RWPE2 (cell line): ENCODE results near the gene PTPRD.

Experiments used
- ATAC-seq: fragments of 200-7000 bp; cut with Tn5 transposase; 3 replicates; pipeline ENCODE4 v1.9.1; 2021; ENCODE audit warnings: low read depth
- DNase-seq: peaks from one replicate; pipeline ENCODE4 v3.0.0-alpha.2; 2020; ENCODE audit warnings: low spot score
- H3K27ac ChIP-seq: fragments of 450-650 bp; 2 replicates; pipeline ENCODE4 v1.5.1; 2017; ENCODE audit warnings: mild to moderate bottlenecking; ENCODE audit not compliant: poor library complexity, severe bottlenecking
- H3K27me3 ChIP-seq: fragments of 250-450 bp; sonication (Bioruptor Pico); 2 replicates; pipeline ENCODE4 v1.5.1; 2021; ENCODE audit warnings: mild to moderate bottlenecking, moderate library complexity; ENCODE audit not compliant: insufficient read depth, poor library complexity, severe bottlenecking
- H3K36me3 ChIP-seq: fragments of 250-450 bp; sonication (Bioruptor Pico); 2 replicates; pipeline ENCODE4 v1.5.1; 2020; ENCODE audit warnings: low read depth, mild to moderate bottlenecking, moderate library complexity
- H3K4me1 ChIP-seq: fragments of 250-450 bp; sonication (Bioruptor Pico); 2 replicates; pipeline ENCODE4 v1.5.1; 2021; ENCODE audit warnings: mild to moderate bottlenecking, moderate library complexity; ENCODE audit not compliant: insufficient read depth, poor library complexity, severe bottlenecking
- H3K4me3 ChIP-seq: fragments of 250-450 bp; sonication (Bioruptor Pico); 2 replicates; pipeline ENCODE4 v1.5.1; 2021; ENCODE audit warnings: mild to moderate bottlenecking, moderate library complexity; ENCODE audit not compliant: severe bottlenecking
- H3K9me3 ChIP-seq: fragments of 250-450 bp; sonication (Bioruptor Pico); 2 replicates; pipeline ENCODE4 v1.5.1; 2021; ENCODE audit warnings: mild to moderate bottlenecking, moderate library complexity; ENCODE audit not compliant: severe bottlenecking
- CTCF ChIP-seq: fragments of 450-650 bp; IDR thresholded peaks from one replicate; pipeline ENCODE4 v1.5.1; 2017; ENCODE audit warnings: mild to moderate bottlenecking, moderate library complexity; ENCODE audit not compliant: poor library complexity, severe bottlenecking

PTPRD gene

GRCh38 chr9:9919174-9919775, 693.5 kb downstream of the PTPRD start:
- H3K27ac ChIP-seq: no peak overlapping the region
- TF ChIP-seq CTCF: no peak
- DNase-seq (no peak), ATAC-seq (no peak)
- no peaks in the 10 kb centered on the region for H3K4me1 ChIP-seq
- no peaks in the 10 kb centered on the region for H3K9me3 ChIP-seq
- H3K27me3 ChIP-seq: peaks cover 4% of the 10 kb centered on the region
- no peak overlapping the region for H3K4me3 ChIP-seq
- H3K36me3 ChIP-seq: no peaks in the 10 kb centered on the region

DNA sequence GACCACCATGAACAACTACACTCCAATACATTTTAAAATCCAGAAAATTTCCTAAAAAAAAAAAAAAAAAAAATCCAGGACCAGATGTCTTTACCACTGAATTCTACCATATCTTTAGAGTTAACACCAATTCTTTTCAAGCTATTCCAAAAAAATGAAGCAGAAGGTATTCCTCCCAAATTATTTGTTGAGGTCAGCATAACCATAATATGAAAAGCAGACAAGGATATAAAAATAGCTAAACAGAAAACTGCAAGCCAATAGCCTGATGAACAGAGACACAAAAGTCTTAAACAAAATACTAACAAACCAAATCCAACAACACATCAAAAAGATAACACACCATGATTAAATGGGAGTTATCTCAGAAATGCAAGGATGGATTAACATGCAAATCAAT, 695.4 kb downstream of the PTPRD start:
- TF ChIP-seq CTCF: no peak
- ATAC-seq (no peak), DNase-seq (no peak)
- H3K4me1 ChIP-seq: no peaks in the 10 kb centered on the region
- no peaks in the 10 kb centered on the region for H3K36me3 ChIP-seq
- H3K9me3 ChIP-seq: no peaks in the 10 kb centered on the region
- H3K27ac ChIP-seq: no peak overlapping the region
- no peak overlapping the region for H3K4me3 ChIP-seq
- peaks cover 4% of the 10 kb centered on the region for H3K27me3 ChIP-seq

DNA sequence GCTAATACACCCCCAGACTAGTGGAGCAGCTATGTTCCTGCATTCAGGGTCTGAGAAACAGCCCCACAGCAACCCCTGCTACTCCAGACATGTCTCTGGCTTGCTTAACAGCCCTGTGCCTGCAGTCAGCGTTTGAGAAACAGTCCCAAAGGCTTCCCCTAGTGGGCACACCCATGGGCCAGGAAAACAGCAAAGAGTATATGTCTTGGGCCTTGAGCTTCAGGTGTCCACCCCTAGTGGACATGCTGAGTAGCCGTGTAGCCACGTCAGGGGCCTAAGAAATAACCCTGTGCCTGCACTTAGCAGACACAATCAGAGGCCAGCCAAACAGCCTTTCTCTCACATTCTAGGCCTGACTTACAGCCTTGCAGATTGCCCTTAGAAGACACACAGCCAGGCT, 698.6 kb downstream of the PTPRD start:
- no peaks in the 10 kb centered on the region for H3K9me3 ChIP-seq
- no peak for TF ChIP-seq CTCF
- H3K36me3 ChIP-seq: no peaks in the 10 kb centered on the region
- no peaks in the 10 kb centered on the region for H3K4me1 ChIP-seq
- peaks cover 4% of the 10 kb centered on the region for H3K27me3 ChIP-seq
- no peak overlapping the region for H3K27ac ChIP-seq
- no peak for DNase-seq
- H3K4me3 ChIP-seq: no peak overlapping the region
- ATAC-seq: no peak

GRCh38 chr9:9913276-9913832, 699.4 kb downstream of the PTPRD start:
- H3K4me1 ChIP-seq: no peaks in the 10 kb centered on the region
- no peak overlapping the region for H3K4me3 ChIP-seq
- H3K36me3 ChIP-seq: no peaks in the 10 kb centered on the region
- TF ChIP-seq CTCF: no peak
- no peak for ATAC-seq
- DNase-seq: no peak
- H3K9me3 ChIP-seq: no peaks in the 10 kb centered on the region
- H3K27ac ChIP-seq: no peak overlapping the region
- H3K27me3 ChIP-seq: peaks cover 4% of the 10 kb centered on the region

- H3K27me3 ChIP-seq: peaks cover 4% of the 10 kb centered on the region
- no peaks in the 10 kb centered on the region for H3K4me1 ChIP-seq
- no peaks in the 10 kb centered on the region for H3K9me3 ChIP-seq
- ATAC-seq (no peak), DNase-seq (no peak)
- peak; percentile 59 for TF ChIP-seq CTCF
- no peak overlapping the region for H3K27ac ChIP-seq
- H3K4me3 ChIP-seq: no peak overlapping the region
- no peaks in the 10 kb centered on the region for H3K36me3 ChIP-seq
Observed at GRCh38 chr9:9912459-9912858, 700.3 kb downstream of the PTPRD start.
